H1 (cell line): ENCODE data around the gene PARD3.

Experiments
- ATF3 ChIP-seq: IDR thresholded peaks from 2 replicates; pipeline ENCODE4 v1.6.1; 2011; ENCODE audit warnings: low read depth, mild to moderate bottlenecking, low read length; ENCODE audit not compliant: insufficient read depth
- HDAC6 ChIP-seq: IDR thresholded peaks from one replicate; pipeline ENCODE4 v1.7.1; 2012; ENCODE audit warnings: low read depth, mild to moderate bottlenecking, inconsistent platforms, low read length, moderate library complexity
- MAFK ChIP-seq: IDR thresholded peaks from 2 replicates; pipeline ENCODE4 v1.6.1; 2012; ENCODE audit warnings: low read depth, mild to moderate bottlenecking, improper control_type of control experiment, low read length
- POLR2A ChIP-seq, 2 experiments: IDR thresholded peaks; 1 replicate in 1 of 2; 2 replicates in 1 of 2; pipeline ENCODE4 v1.6.1; 2011; ENCODE audit warnings: low read depth in 2 of 2, low read length in 2 of 2, mild to moderate bottlenecking in 2 of 2; ENCODE audit errors: control extremely low read depth in 1 of 2
- POLR2AphosphoS5 ChIP-seq: IDR thresholded peaks from 2 replicates; pipeline ENCODE4 v1.6.1; 2011; ENCODE audit warnings: low read depth, low read length
- RAD21 ChIP-seq, 2 experiments: IDR thresholded peaks in 1 of 2; conservative IDR thresholded peaks in 1 of 2; 2 replicates each; pipeline ENCODE4 v1.6.1; 2011; ENCODE audit warnings: low read depth in 2 of 2, low read length in 2 of 2, improper control_type of control experiment in 1 of 2, inconsistent platforms in 1 of 2, mild to moderate bottlenecking in 1 of 2, moderate library complexity in 1 of 2
- RNF2 ChIP-seq: fragments of 200-900, 300-1000 bp; sonication (generic); IDR thresholded peaks from 2 replicates; pipeline ENCODE4 v1.7.1; 2016; ENCODE audit warnings: borderline replicate concordance, low read depth, mild to moderate bottlenecking, antibody characterized with exemption, low read length; ENCODE audit not compliant: poor library complexity, severe bottlenecking; ENCODE audit errors: missing control alignments
- SIN3A ChIP-seq, 2 experiments: IDR thresholded peaks in 1 of 2; conservative IDR thresholded peaks in 1 of 2; 2 replicates each; pipeline ENCODE4 v1.6.1; 2011 to 2012; ENCODE audit warnings: low read length in 2 of 2, improper control_type of control experiment in 1 of 2, low read depth in 1 of 2, mild to moderate bottlenecking in 1 of 2
- YY1 ChIP-seq: IDR thresholded peaks from 2 replicates; pipeline ENCODE4 v1.6.1; 2011; ENCODE audit warnings: low read depth, mild to moderate bottlenecking, low read length
- ZNF274 ChIP-seq: IDR thresholded peaks from 2 replicates; pipeline ENCODE4 v1.7.0; 2012; ENCODE audit warnings: low read length, borderline replicate concordance; ENCODE audit errors: extremely low read depth
- TF ChIP-seq, protein P1 (sequence below), 3 experiments: IDR thresholded peaks; 1 replicate in 2 of 3; 2 replicates in 1 of 3; pipeline versions ENCODE4 v1.5.1 to v1.6.1; 2011; ENCODE audit warnings: low read length in 3 of 3, mild to moderate bottlenecking in 3 of 3, inconsistent platforms in 2 of 3, low read depth in 1 of 3, moderate library complexity in 1 of 3; ENCODE audit not compliant: insufficient read depth in 1 of 3; ENCODE audit errors: control extremely low read depth in 1 of 3

DNA sequence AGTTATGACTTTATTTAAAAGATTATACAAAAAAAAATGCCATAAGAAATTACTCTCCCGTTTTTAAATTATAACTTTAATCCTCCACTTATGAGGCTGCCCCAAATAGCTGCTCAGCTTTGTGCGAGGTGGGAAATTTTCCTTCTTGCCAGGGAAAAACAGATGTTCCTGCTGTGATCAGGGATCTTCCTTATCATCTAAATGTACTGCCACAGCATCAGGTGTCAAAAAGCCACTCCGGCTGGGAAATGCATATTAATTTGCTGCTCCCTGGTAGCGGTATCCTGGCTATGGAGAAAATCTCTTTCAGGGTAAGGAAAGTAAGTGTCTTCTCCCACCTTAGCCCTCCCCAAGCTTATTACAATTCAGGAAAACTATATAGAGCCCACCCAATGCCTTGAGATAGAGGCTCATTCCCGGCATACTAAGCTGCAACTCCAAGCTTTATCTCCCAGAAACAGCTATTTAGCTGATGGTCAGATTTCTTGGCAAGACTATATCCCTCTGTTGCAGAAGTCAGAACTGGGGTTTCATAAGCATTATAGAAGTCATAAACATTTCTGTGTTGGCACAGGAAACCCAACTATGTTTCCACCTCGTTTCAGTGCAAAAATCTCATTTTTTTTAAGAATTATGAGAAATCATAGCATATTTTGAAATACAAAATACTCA lies 360.4 kb downstream of the PARD3 start:
- TF ChIP-seq SIN3A (conservative IDR thresholded peaks at IDR 0.05 in 1 of 2, IDR thresholded peaks at IDR 0.05 in 1 of 2; ENCODE audit: low read depth in 1 of 2, low read length in 2 of 2) (no peak), POLR2A (IDR thresholded peaks at IDR 0.05; ENCODE audit: control extremely low read depth in 1 of 2, low read depth in 2 of 2, low read length in 2 of 2) (no peak), MAFK (no peak), ZNF274 (no peak), HDAC6 (no peak), POLR2AphosphoS5 (no peak), RNF2 (no peak), ATF3 (no peak), YY1 (no peak), RAD21 (IDR thresholded peaks at IDR 0.05 in 1 of 2, conservative IDR thresholded peaks at IDR 0.05 in 1 of 2; ENCODE audit: low read depth in 2 of 2, low read length in 2 of 2) (no peak)
- TF ChIP-seq, protein P1, sequence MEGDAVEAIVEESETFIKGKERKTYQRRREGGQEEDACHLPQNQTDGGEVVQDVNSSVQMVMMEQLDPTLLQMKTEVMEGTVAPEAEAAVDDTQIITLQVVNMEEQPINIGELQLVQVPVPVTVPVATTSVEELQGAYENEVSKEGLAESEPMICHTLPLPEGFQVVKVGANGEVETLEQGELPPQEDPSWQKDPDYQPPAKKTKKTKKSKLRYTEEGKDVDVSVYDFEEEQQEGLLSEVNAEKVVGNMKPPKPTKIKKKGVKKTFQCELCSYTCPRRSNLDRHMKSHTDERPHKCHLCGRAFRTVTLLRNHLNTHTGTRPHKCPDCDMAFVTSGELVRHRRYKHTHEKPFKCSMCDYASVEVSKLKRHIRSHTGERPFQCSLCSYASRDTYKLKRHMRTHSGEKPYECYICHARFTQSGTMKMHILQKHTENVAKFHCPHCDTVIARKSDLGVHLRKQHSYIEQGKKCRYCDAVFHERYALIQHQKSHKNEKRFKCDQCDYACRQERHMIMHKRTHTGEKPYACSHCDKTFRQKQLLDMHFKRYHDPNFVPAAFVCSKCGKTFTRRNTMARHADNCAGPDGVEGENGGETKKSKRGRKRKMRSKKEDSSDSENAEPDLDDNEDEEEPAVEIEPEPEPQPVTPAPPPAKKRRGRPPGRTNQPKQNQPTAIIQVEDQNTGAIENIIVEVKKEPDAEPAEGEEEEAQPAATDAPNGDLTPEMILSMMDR (IDR thresholded peaks at IDR 0.05; ENCODE audit: control extremely low read depth in 1 of 3, insufficient read depth in 1 of 3, low read depth in 1 of 3, low read length in 3 of 3), result no peak
